Measurements from ENCODE around the gene KCND2.

- TF ChIP-seq CTCF (IDR thresholded peaks at IDR 0.05; ENCODE audit: low read length) = no peak
- TF ChIP-seq EZH2 (IDR thresholded peaks at IDR 0.05; ENCODE audit: borderline replicate concordance, low read length) = no peak
Measured at GRCh38 chr7:120363414-120363813, 90.4 kb downstream of the KCND2 start.
